K562 (cell line): ENCODE measurements around the gene CACNA2D3.

Source experiments
- CHD1 ChIP-seq: fragments of 200-600 bp; sonication (generic); IDR thresholded peaks from one replicate; pipeline ENCODE4 v1.6.1; 2012; ENCODE audit warnings: mild to moderate bottlenecking, moderate library complexity, low read length, inconsistent platforms
- CREB1 ChIP-seq, 2 experiments: sonication (generic) in 1 of 2; formaldehyde crosslinking in 1 of 2; IDR thresholded peaks; 2 replicates each; pipeline versions ENCODE4 v1.6.1 to v1.8.0; 2012 to 2022; ENCODE audit warnings: inconsistent platforms in 1 of 2, mild to moderate bottlenecking in 1 of 2, missing genetic modification reagents in 1 of 2, moderate library complexity in 1 of 2
- CTCF ChIP-seq, 3 experiments: IDR thresholded peaks in 2 of 3; conservative IDR thresholded peaks in 1 of 3; 2 replicates each; pipeline ENCODE4 v1.5.1; 2011 to 2012; ENCODE audit warnings: low read length in 3 of 3, mild to moderate bottlenecking in 3 of 3, control low read depth in 2 of 3, improper control_type of control experiment in 1 of 3, inconsistent platforms in 1 of 3, low read depth in 1 of 3, mixed read lengths in 1 of 3, moderate library complexity in 1 of 3; ENCODE audit not compliant: insufficient read depth in 2 of 3
- EZH2 ChIP-seq: IDR thresholded peaks from 2 replicates; pipeline ENCODE4 v1.6.1; 2012; ENCODE audit warnings: low read depth, mild to moderate bottlenecking, inconsistent platforms, low read length, borderline replicate concordance
- FIP1L1 ChIP-seq: fragments of 200-400 bp; formaldehyde crosslinking; IDR thresholded peaks from 2 replicates; pipeline ENCODE4 v1.6.1; 2018; ENCODE audit warnings: mild to moderate bottlenecking, low read depth, low read length; ENCODE audit not compliant: poor library complexity, severe bottlenecking
- RBM39 ChIP-seq: fragments of 200-400 bp; formaldehyde crosslinking; optimal IDR thresholded peaks from 2 replicates; pipeline ENCODE3; 2018; ENCODE audit warnings: low read depth, low read length
- ZFP1 ChIP-seq: fragments of 450-650 bp; formaldehyde crosslinking; IDR thresholded peaks from 2 replicates; pipeline ENCODE4 v1.4.0; 2020; ENCODE audit warnings: mild to moderate bottlenecking, mixed read lengths
- ZNF592 ChIP-seq: fragments of 450-650 bp; IDR thresholded peaks from 2 replicates; pipeline ENCODE4 v1.6.1; 2017; ENCODE audit warnings: antibody characterized with exemption, mild to moderate bottlenecking
- TF ChIP-seq, protein P1 (sequence below), 2 experiments: fragments of 450-650 bp; formaldehyde crosslinking in 1 of 2; IDR thresholded peaks; 2 replicates each; pipeline versions ENCODE4 v1.4.0 to v1.6.1; 2014 to 2020; ENCODE audit warnings: mild to moderate bottlenecking in 2 of 2, borderline replicate concordance in 1 of 2, low read depth in 1 of 2

GRCh38 chr3:54781728-54782127 is 659.4 kb downstream of the CACNA2D3 start:
- TF ChIP-seq FIP1L1: no peak
- TF ChIP-seq CHD1: no peak
- no peak for TF ChIP-seq RBM39
- no peak for TF ChIP-seq ZNF592
- TF ChIP-seq, protein P1, sequence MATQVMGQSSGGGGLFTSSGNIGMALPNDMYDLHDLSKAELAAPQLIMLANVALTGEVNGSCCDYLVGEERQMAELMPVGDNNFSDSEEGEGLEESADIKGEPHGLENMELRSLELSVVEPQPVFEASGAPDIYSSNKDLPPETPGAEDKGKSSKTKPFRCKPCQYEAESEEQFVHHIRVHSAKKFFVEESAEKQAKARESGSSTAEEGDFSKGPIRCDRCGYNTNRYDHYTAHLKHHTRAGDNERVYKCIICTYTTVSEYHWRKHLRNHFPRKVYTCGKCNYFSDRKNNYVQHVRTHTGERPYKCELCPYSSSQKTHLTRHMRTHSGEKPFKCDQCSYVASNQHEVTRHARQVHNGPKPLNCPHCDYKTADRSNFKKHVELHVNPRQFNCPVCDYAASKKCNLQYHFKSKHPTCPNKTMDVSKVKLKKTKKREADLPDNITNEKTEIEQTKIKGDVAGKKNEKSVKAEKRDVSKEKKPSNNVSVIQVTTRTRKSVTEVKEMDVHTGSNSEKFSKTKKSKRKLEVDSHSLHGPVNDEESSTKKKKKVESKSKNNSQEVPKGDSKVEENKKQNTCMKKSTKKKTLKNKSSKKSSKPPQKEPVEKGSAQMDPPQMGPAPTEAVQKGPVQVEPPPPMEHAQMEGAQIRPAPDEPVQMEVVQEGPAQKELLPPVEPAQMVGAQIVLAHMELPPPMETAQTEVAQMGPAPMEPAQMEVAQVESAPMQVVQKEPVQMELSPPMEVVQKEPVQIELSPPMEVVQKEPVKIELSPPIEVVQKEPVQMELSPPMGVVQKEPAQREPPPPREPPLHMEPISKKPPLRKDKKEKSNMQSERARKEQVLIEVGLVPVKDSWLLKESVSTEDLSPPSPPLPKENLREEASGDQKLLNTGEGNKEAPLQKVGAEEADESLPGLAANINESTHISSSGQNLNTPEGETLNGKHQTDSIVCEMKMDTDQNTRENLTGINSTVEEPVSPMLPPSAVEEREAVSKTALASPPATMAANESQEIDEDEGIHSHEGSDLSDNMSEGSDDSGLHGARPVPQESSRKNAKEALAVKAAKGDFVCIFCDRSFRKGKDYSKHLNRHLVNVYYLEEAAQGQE (IDR thresholded peaks at IDR 0.05; ENCODE audit: borderline replicate concordance): no peak
- TF ChIP-seq, protein P1 (CRISPR knock-in tag; IDR thresholded peaks at IDR 0.05; ENCODE audit: low read depth): no peak
- no peak for TF ChIP-seq ZFP1 (CRISPR knock-in tag)
- no peak for TF ChIP-seq CREB1 (IDR thresholded peaks at IDR 0.05)
- TF ChIP-seq CREB1 (CRISPR knock-in tag; IDR thresholded peaks at IDR 0.05): no peak
- no peak for TF ChIP-seq CTCF (IDR thresholded peaks at IDR 0.05 in 2 of 3, conservative IDR thresholded peaks at IDR 0.05 in 1 of 3; ENCODE audit: insufficient read depth in 2 of 3, low read depth in 1 of 3, low read length in 3 of 3)
- no peak for TF ChIP-seq EZH2
